Measurements from ENCODE around the gene IL11.
A peak's percentile ranks its signal among the peaks of the same experiment; 100 is the strongest.

DNA sequence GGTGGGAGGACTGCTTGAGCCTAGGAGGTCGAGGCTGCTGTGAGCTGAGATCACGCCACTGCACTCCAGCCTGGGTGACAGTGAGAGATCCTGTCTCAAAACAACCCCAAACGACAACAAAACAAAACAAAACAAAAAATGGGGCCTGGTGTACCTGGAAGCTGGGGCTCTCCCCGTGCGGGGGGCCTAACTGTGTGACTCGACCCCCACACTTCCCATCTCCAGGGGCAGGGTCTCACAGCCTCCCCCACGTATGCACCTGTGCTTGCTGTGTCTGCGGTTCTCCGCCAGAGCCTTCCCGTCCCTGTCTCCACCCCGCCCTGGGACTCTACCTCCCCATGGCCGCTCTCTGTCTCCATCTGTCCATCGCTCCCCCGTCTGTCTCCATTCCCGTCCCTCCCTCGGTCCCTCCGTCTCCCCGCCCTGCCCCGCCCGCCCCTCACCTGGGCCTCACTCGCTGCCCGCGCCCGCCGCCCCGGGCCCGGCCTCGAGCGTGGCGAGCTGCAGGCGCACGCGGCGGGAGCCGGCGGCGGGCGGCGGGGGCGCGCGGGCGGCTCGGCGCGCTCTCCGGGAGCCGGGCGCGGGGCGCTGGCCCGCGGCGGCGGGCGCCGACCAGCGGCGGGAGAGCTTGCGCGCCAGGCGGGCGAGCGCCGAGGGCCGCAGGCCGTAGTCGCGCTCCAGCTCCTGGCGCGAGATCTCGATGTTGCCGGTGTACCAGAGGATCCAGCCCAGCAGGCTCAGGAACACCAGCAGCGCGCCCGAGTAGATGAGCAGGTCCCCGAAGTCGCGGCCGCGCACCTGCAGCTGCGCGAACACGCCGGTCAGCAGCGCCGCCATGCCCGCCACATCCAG, 13.2 kb upstream of the IL11 start:
- TF ChIP-seq POLR2A (IDR thresholded peaks at IDR 0.05) (no peak), CTCF (IDR thresholded peaks at IDR 0.05) (peak in 2 of 7 experiments; percentile 15 to 33), POLR2AphosphoS5 (IDR thresholded peaks at IDR 0.05) (no peak), EP300 (IDR thresholded peaks at IDR 0.05) (no peak)

Measured in stomach (tissue), 4 donors.